Hematopoietic multipotent progenitor cell treated with erythropoietin and hydrocortisone succinate and interleukin-3 and kit ligand, for 15 days (in vitro differentiated cells): ENCODE data around the gene MRPL48.
A peak's percentile ranks its signal among the peaks of the same experiment; 100 is the strongest.

Experiments used
- DNase-seq: peaks from one replicate; pipeline ENCODE4 v3.0.0-alpha.2; 2015; ENCODE audit warnings: low spot score

Gene MRPL48

DNA sequence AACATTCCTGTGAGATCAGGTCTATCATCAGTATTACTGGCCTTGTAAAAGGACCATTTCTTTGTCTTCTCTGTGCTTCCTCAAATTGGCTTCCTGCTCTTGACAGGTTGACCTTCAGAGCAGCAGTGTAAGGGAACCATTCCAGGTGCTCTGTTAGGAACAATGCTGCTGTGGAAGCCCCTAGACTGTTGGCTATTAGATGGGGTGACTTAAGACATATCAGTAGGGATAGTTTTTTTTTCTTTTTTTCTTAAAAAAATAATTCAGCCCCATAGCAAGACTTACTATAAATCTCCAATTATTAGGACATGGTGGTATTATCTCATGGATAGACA is 51.4 kb downstream of the MRPL48 start:
- no peak for DNase-seq

DNA sequence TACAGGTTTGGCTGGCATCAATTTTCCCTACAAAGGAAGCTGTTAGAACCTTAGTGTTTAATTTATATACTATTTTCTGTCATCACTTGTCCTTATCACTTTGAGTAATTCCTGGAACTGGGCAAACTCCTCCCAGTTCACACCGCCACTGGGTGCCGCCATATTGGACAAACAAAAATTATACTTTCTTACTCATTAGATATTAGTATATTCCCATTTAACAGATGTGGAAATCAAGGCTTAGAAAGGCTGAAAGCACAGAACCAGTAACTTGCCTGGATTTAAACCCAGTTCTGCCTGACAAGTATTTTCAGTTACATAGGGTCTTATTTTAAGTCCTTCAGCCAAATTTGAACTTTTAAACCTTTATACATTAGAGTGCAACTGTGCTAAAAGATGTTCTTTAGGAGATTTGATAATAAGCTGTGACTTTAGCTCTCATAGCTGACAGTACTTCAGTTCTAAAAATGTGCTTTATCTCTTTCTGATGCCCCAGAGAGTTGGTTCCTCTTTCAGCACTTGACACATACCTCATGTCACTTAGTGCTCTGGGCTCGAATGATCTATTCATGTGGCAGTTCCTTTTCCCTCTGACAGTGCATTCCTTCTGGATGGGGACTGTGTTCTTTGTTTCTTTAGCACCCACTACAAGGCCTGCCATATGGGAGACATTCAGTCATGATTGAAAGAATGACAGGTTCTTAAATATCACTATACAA is 63.5 kb downstream of the MRPL48 start:
- no peak for DNase-seq

DNA sequence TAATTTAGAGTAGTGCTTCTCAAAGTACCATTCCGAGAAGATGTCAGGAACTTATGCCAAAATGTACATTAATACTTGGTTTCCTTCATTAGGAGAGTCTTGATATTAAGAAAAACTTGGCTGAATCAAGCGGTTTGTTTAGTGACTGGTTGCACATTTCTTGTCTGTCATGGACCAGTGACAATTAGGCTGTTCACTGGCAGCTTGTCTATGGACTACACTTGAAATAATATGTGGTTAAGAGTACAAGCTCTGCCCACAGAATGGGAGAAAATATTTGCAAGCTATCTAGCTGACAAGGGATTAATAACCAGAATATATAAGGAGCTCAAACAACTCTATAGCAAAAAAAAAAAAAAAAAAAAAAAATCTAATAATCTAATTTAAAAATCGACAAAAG is 64.4 kb downstream of the MRPL48 start:
- DNase-seq: no peak

DNA sequence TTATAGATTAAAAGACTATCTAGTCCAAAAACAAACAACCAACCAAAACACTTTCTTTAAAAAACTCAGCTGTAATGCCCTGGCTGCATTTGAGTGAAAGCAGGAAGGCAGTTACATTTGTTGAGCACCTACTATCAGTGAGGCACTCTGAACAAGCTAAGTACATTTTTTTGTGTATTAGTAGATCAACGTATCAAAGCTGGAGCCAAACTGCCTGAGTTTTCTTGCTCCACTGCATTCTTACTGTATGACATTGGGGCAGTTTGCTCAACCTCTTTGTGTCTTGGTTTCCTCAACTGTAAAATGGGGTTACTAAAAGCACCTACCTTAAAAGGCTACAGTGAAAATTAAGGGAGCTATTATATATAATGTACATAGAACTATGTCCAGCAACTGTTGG is 67.0 kb downstream of the MRPL48 start:
- no peak for DNase-seq

DNA sequence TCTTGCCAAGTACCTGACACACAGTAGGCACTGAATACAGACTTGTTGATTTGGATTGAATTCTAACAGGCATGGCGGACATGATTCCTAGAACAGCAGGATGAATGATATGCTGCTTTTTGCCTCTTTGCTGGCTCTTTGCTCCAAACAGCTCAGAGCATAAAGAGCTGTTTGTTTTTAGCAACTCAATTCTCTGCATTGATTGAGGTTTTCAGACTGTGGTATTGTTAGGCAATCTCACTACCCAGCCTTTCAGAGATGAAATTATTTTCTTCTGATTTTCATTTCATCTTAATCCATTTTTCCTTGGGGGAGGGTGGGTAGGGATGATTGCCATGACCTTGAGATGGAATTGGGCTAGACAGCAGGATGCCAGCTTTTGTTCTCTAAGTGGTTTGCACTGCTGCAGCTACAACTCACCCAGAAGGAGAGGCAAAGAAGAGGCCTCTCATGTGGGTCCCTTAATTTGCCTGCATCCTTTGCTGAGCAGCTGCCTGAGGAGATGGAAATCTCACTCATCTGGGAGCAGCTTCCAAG is 68.4 kb downstream of the MRPL48 start:
- DNase-seq: no peak

DNA sequence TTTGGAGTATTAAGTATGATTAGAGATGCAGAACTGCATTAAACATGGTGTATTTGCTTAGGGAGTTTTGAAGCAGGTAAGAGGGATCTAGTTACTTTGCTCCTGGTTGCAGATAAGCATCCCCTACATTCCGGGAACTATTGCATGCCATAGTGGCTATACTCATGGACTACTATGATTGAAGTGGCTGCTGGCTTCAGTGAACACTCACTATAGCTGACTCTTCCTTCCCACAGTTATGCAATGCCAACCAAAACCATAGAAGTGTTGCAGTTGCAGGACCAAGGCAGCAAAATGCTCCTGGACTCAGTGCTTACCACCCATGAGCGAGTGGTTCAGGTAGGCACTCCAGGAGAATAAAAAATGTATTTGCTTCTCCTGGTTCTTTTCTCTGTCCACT is 72.0 kb downstream of the MRPL48 start:
- no peak for DNase-seq

DNA sequence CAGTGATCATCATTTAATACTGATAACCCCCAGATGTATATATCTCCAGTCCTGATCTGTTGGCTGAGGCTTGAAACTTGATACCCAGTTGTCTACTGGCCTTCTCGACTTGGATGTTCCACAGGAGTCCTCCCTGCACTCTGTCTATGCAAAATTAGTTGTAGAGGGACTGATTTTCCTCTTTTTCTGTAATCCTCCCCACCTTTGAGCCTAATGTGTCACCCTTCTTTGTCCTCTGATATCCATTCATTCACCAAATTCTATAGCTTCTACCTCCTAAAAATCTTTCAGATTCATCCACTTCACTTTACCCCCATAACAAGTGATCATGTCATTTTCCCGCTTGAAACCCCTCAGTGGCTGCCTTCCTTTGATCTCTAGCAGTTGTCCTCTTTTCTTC is 72.5 kb downstream of the MRPL48 start:
- no peak for DNase-seq

DNA sequence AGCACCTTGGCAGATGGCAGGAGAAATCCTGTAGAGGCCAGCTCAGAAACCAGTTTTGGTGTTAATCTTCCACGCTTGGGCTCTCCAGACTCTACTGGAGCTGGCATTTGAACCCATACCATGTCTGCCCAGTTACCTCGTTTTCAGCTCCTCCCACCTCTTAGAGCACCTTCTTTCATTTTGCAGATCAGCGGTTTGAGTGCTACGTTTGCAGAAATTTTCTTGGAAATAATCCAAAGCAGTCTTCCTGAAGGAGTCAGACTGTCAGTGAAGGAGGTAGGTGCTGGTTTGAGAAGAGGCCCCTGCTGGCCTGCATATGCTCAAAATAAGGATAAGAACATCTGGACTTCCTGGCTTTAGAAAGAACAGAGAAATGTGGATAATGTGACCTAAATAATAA is 75.3 kb downstream of the MRPL48 start:
- no peak for DNase-seq

DNA sequence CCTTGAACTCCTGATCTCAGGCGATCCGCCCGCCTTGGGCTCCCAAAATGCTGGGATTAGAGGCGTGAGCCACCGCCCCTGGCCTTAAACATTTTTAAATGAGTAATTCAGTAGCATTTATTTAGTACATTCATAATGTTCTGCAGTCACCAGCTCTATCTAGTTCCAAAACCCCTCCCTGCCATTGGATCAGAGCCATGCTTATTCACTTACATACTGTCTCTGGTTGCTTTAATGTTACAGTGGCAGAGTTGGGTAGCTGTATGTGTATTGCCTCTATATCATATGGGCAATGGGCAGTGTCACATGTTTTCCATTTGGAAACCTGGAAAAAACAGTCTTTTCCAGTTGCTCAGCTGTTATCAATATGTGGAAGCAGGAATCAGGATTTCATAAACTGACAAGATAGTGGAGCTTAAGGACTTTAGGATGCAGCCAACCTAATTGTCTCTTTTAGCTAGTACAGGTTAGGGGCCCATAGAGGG is 78.5 kb downstream of the MRPL48 start:
- peak; percentile 34 for DNase-seq

DNA sequence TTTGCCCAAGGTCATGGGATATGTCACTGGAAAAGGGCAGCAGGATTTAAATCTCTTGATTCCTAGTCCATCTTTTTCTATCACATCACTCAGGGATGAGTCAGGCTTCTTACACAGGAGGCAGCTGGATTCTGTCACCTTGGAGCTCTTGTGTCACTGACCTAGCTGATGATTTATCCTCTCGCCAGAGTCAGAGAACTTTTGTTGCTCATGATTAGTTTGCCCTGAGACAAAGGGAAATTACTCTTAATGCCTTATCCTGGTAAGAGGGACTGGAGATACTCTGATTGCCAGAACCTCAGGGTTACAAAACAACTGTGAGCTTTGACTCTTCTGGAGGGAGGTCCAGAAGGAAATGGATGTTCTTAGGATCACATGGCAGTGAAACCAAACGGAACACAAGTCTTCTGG is 78.9 kb downstream of the MRPL48 start:
- no peak for DNase-seq

DNA sequence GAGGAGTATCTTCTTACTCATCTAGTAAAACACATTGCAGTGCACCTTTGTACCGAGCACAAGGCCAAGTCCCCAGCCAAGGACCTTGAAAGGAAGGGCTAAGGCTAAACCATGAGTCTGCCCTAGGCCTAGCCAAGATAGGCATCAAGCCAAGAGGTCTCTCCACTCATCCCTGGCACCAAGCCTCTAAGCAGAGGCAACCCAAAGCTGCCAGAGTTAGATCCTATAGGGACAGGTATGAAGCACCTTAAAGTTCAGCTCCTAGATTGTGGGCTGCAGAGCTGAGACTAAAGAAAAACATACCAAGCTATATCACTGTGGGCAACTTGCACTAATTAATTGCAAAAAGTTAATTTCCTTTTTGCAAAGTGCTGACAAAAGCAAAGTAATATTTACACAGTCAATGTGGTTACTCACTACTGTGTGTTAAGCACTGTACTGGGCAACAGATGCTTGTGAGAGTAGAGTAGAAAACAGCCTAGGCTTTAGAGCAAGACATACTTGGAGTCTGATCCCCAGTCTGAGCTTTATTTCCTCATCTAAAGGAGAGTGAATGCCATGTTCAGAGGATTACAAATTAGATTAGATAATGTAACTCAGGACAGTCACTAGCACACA is 81.8 kb downstream of the MRPL48 start:
- DNase-seq: peak; percentile 68

DNA sequence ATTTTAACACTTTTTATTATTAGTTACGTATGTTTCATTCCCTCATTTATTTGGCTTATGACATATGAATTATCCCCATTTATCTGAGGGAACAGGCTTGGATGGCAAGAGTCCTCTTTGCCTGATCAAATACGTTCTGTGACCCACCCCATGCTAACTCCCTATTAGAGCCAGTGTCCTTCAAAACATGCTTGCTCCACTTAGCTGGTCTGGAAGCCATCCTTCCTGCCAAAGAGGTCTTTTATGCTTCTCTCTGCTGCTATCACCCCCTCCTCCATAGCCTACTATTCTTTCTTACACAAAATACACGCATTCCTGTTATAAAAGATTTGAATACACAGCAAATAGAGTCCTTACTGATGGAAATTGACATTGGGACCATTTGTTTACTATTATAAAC is 82.6 kb downstream of the MRPL48 start:
- no peak for DNase-seq

DNA sequence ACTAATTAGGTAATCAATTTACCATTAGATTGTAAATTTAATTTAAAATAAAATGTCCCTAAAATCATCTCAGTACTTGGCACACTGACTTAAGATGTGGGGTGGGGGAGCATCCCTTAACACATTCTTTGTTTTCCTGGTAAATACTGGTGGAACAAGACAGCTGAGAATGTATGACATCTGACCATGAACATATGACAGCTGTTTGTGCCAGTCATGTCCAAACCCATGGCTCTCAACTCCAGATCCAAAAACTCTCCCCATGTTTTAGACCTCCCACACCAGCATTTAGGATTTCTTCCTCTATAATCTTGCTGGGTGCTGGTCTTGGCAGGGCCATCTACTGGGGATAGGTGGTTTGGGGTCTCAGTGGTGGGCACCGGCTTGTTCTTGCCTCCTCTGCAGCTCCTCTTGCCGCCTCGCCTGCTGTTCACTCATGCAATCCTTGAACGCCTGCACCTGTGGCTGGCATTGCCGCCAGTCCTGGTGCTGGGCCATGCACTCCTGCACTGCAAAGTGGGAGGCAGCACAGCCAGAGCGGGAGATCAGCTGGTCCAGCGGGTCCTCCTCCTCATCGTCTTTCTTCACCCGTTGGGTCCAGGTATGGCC is 85.2 kb downstream of the MRPL48 start:
- no peak for DNase-seq

DNA sequence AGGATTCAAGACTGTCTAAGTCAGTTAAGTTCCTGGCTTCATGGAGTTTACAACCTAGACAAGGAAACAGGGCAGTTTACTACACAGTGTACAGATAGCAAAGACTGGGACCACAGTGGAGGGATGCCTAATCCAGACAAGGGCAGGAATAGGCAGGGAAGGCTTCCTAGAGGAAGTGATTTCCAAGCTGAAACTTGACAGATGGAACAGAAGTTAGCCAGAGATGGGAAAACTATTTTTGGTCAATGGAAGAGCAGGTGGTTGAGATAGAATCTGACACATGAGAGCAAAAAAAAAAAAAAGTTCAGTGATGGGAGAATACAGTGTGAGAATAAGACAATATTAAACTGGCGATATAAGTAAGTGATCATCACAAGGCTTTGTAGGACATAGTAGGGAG is 87.7 kb downstream of the MRPL48 start:
- no peak for DNase-seq

DNA sequence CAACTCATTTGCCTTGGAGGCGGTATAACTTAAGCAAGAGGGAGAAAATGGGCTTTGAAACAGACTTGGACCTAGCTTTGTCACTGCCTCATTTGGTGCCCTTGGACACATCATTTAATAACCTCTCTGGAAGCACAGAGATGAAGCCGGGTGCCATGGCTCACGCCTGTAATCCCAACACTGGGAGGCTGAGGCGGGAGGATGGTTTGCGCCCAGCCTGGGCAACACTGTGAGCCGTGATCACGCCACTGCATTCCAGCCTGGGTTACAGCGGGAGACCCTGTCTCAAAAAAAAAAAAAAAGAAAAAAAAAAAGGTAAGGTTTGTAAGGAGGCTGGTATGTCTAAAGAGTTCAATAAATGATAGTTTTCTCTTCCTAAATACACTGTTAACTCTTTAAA is 88.2 kb downstream of the MRPL48 start:
- DNase-seq: no peak

DNA sequence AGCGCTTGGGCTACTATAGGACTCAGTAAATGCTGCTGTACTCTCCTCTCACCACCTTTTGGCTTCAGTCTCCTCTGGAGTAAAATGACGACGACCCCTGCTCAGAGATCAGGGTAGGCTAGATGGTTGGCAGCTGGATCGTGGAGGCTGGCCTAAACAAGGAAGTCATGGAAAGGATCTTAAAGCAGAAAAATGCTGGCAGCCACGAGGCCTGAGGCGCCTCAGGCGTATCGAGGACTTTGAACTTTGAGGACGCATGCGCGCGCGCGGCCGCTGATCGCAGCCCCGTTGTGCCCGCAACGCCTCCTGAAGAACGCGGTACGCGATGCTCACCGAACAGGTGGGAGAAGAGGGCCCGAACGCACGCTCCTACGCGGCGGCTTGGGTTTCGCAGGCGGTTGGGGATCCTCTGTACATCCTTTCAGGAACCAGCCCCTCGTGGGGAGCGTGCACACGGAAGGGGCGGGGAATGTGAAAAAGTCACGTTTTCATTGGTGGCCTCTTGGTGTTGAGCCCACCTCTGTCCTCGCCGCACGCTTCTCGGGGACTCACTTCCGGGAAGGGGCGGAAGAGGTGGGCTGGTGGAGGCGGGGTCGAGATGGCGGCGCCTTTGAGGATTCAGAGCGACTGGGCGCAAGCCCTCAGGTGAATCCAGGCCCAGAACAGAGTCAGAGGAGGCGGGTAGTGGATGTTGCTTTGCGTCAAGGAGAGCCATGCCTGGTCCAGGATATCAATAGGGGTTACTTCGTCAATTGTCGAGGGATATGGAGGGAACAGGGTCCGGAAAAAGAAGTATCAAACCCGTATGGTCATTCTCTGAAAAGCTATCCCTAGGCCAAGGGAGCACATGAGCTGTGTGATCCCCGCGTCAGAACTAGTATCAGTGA is 89.0 kb downstream of the MRPL48 start, which contains the start of the genes COA4 and PAAF1:
COA4 (minus strand) TSS at position 423 of the 887 bp plus-strand sequence. CDS start 3,468 bp downstream, outside the sequence.
PAAF1 (plus strand) TSS at position 576 of the 887 bp plus-strand sequence; CDS start at position 599, 23 bp downstream.
- DNase-seq: peak; percentile 96

DNA sequence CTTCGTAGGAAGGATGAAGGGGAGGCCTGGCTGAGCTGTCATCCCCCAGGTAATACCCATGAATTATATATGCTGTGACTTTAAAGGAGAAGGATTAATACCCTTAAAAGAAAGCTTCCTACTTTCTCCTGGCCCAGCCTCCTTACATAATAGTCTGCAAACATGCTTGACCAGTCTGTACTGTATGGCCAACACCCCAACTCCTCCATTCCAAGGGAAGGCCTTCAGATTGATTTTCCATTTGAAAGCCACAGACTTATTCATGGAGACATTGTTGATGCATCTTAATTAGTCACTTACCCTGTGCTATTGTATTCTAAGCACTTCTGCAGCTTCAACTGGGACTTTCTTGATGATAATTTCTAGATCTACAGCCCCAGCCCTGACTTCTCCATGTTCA is 91.1 kb downstream of the MRPL48 start:
- no peak for DNase-seq

DNA sequence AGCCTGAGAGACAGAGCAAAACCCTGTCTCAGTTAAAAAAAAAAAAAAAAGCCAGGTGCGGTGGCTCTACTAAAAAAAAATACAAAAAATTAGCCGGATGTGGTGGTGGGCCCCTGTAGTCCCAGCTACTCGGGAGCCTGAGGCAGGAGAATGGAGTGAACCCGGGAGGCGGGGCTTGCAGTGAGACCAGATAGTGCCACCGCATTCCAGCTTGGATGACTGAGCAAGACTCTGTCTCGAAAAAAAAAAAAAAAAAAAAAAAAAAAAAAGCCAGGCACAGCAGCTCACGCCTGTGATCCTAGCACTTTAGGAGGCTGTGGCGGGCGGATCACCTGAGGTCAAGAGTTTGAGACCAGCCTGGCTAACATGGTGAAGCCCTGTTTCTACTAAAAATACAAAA is 92.8 kb downstream of the MRPL48 start:
- DNase-seq: peak; percentile 61

DNA sequence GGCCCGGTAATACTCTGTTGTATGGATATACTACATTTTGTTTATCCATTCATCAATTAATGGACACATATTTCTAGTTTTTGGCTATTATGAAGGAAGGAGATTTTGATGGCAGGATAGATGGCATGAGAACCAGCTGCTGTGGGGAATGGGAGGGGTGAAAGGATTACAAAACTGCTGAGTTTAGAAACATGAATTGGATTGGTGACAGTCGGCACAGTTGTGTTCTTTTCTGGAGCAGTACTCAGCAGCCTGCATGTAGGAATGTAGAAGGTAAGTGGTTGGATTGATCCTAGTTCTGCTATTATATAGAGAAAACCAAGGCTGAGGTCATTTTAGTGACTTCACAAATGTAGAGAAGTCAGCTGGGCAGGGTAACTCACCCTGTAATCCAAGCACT is 96.2 kb downstream of the MRPL48 start:
- no peak for DNase-seq

DNA sequence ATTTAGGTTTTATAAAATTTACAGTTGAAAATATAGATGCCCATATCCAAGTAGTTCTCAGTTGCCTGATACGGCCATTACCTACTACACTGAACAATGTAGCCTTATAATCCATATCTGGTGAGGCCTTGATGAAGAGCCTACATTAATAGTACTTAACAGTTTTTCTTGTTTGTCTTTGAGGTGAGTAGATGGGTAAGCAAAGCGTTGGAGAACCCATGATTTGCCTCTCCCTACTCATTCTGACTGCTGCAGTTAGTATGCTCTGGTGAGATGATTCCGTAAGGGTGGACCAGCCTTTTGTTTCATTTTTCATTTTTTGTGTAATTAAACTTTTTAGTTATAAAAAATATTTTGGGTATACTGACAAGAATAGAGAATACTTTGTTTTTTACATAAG is 100.6 kb downstream of the MRPL48 start:
- DNase-seq: no peak

DNA sequence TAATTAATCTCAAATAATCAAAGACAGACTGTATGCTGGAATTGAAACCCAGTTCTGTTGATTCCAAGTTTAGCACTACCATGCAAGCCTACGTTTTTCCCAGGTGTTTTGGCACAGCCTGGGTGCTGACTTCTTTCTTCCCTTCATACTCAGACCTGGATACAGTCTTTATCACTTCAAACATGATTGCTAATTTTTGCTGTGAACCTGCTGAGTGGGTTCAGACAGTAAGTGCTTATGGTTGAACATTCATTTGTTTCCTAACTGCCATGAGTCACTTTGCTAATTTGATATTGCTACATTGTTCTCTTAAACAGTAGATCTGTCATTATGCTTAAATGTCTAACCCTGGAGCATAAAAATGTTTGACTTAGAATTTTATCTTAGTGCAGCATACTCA is 101.3 kb downstream of the MRPL48 start:
- no peak for DNase-seq

DNA sequence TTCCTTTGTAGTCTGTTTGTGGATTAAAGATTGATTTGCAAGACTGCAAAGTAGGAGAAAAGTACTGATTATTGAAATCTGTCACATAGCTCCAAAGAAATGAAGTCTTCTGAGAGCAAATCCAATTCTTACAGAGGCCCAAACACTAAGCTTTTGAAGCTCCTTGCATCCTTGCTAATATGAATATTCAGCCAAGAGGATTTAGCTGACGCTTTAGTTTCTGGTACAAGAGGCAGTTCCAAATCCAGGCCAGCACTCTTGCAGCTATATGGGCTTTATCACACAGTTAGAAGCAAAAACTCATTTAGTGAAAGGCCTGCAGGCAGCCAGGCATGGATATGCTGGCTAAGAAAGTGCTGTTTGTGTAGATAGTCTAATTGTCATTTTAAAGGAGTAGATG is 101.9 kb downstream of the MRPL48 start:
- DNase-seq: no peak
